ENCODE data around the gene C7orf25.

C7orf25 gene

DNA sequence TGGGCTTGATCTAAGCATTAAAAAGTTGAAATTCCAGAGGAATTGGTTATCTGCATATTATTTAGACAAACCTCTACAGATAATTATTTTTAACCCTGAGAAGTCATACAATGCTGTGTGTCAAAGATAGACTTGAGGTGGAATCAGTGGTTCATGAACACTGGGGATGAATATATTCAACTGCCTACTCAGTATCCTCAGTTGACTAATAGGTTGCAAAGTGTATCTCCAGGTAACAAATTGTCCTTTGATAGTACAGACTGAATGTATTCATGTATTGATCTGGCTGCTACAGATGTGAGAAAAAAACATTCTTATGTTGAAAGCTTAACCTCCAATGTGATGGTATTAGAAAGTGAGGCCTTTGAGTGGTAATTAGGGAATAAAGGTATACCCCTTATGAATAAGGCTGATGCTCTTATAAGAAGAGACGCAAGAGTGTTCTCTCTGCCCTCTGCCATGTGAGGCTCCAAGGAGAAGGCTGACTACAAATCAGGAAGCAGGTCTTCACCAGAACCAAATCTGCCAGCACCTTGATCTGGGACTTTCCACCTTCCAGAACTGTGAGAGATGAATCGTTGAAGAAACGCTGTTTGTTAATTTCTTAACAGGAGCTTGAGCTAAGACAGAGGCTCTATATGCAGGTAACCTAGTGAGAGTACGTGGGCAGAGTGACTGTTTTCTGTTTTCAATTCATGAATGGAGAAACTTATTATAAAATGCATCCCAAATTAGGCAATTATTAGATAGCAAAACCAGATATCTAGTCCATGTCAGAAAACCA is 27.8 kb upstream of the C7orf25 start:
- TF ChIP-seq, protein P1, sequence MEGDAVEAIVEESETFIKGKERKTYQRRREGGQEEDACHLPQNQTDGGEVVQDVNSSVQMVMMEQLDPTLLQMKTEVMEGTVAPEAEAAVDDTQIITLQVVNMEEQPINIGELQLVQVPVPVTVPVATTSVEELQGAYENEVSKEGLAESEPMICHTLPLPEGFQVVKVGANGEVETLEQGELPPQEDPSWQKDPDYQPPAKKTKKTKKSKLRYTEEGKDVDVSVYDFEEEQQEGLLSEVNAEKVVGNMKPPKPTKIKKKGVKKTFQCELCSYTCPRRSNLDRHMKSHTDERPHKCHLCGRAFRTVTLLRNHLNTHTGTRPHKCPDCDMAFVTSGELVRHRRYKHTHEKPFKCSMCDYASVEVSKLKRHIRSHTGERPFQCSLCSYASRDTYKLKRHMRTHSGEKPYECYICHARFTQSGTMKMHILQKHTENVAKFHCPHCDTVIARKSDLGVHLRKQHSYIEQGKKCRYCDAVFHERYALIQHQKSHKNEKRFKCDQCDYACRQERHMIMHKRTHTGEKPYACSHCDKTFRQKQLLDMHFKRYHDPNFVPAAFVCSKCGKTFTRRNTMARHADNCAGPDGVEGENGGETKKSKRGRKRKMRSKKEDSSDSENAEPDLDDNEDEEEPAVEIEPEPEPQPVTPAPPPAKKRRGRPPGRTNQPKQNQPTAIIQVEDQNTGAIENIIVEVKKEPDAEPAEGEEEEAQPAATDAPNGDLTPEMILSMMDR (IDR thresholded peaks at IDR 0.05; ENCODE audit: low read depth, low read length, missing control alignments): no peak
- no peak for DNase-seq (ENCODE audit: low read depth)
- H3K4me3 ChIP-seq (ENCODE audit: low read depth, low read length): no peak overlapping the region

DNA sequence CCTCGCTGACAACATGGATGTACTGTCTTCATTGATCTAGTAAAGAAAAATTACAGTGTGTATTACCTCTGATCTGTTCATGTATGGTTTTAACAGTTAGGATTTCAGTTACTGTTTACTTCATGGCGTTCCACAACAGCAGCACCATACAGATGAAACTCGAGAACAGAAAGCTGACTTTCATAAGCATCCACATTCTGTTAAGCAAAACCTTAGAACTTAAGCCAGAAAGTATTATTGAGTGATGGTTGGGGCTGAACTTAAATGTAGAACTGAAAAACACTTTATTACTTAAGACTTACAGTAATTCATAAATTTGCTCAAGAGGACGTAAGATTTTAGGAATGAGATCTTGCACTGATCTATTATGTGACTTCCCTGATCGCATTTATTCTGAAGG is 24.0 kb upstream of the C7orf25 start:
- no peak for DNase-seq (ENCODE audit: low read depth)
- TF ChIP-seq, protein P1 (IDR thresholded peaks at IDR 0.05; ENCODE audit: low read depth, low read length, missing control alignments): no peak

DNA sequence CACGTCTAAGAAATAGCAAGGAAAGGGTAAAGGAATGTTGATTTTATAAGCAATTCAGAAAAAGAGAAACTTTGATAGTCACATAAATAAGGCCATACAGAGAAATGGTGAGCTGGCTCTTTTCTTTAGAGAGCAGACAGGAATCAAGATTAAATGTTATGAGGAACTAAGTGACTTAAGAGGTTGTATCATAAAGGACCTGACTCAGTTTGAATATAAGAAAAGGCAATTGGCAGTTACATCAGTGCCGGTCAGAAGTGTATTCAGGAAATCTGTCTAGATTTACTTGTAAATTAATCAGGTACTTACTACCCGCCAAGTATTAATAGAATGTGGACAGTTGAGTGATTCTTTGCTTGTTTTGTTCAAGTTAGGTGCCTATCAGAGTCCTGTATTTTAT is 22.4 kb upstream of the C7orf25 start:
- DNase-seq (ENCODE audit: low read depth): no peak
- TF ChIP-seq, protein P1 (IDR thresholded peaks at IDR 0.05; ENCODE audit: low read depth, low read length, missing control alignments): no peak
- no peak overlapping the region for H3K4me3 ChIP-seq (ENCODE audit: low read depth, low read length)

More for the DNA sequence above, 24.0 kb upstream of the C7orf25 start:
- no peak overlapping the region for H3K4me3 ChIP-seq (ENCODE audit: low read depth, low read length)

DNA sequence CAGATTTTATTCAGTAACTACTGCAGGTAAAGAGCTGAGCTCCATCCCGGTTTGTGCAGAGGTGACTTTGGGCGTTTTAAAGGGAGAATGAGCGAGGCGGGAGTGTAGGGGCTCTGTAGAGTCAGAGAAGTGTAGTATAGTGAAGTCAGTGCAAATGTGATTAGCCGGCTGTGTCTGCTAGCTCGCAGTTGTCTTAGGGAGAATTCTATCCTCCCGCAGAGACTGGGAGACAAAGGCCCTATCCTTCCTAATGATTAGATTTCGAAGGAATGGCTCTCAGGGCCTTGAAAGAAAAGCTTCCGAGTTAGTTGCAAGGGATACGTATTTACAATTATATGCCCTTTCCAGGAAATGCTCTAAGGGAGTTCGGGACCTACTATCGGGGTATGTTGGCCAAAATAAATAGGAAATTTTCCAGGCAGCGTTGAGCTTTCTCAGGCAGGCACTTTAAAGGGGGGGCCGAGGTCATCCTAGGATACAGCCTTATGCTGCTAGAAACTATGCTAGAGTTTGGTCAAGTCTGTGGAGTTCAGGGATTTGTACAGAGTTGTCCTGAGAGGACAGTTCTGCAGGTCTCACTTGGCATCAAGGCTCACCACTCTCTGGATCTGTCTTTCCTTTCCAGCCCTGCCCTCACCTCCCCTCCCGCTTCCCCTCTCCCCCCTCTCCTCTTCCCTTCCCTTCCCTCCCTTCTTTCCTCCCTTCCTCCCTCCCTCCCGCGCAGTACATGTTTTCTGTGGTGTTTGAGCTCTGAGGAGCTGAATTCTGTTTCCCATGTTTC is 21.1 kb upstream of the C7orf25 start:
- no peak for DNase-seq (ENCODE audit: low read depth)
- TF ChIP-seq, protein P1 (IDR thresholded peaks at IDR 0.05; ENCODE audit: low read depth, low read length, missing control alignments): no peak

DNA sequence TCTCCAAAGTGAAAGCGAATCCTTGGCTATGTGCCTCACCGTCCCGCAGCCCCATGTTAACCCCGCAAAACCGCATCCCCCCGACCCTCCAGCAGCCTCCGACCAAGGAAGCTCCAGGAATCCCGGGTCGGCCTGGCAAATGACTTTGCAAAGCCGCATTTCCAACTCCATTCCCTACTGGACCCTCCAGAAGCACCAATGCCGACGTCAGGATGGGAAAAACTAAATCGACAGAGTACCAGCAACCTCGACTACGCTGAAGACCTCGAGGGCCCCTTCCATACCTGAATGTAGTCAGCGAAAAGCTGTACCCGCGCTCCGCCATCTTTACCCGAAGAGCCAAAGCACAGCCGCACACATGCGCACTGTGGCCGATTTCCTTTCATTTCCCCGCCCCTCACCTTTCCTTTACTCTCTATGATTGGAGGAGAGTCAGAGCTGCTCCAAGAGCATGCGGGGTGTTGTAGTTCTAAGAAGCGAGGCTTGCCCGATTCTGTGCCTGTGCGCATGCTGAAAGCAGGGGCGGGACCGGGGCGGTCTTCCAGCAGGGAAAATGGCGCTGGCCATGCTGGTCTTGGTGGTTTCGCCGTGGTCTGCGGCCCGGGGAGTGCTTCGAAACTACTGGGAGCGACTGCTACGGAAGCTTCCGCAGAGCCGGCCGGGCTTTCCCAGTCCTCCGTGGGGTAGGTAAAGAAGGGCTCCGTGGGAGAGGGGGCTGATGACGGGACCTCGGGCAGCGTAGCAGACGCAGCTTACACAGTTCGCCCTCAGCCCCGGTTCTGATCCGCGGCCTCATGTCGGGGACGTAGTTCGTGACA is 20.2 kb upstream of the C7orf25 start, which contains the start of the genes MRPL32 and PSMA2:
TSS of gene MRPL32 (plus strand) at position 543 of the 818 bp plus-strand sequence. CDS start at position 554, 11 bp downstream.
TSS of gene PSMA2 (minus strand) at position 341 of the 818 bp plus-strand sequence. CDS start at position 325, 16 bp downstream.
- TF ChIP-seq, protein P1 (IDR thresholded peaks at IDR 0.05; ENCODE audit: low read depth, low read length, missing control alignments): no peak
- DNase-seq (ENCODE audit: low read depth): peak; percentile 94
- H3K4me3 ChIP-seq (ENCODE audit: low read depth, low read length): peak within 1 kb of the TSS; percentile 94

More for the DNA sequence above, 21.1 kb upstream of the C7orf25 start:
- H3K4me3 ChIP-seq (ENCODE audit: low read depth, low read length): peak overlapping the region; percentile 94

DNA sequence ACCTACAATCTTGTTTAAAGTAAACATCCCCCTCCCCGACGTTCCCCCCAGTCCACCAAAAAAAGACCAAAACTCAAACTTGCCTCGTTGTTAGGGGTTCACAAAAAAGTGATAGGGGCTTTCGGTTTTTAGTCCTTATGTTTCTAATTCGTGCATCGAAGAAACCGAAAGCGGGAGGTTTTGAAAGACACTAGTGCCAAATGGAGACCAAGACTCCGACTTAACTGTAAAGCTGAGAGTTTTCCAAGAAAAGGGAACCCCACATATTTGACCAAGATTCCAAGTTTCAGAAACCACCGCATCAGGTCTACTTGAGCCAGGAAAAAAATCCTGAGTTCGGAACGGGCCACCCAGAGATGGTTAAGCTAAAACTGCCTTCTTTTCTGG is 19.6 kb upstream of the C7orf25 start:
- TF ChIP-seq, protein P1 (IDR thresholded peaks at IDR 0.05; ENCODE audit: low read depth, low read length, missing control alignments): no peak
- DNase-seq (ENCODE audit: low read depth): no peak
- peak overlapping the region; percentile 94 for H3K4me3 ChIP-seq (ENCODE audit: low read depth, low read length)
